ENCODE data around the gene KRTAP2-2.
"Not testable (repeated sequence)": the region's sequence is repeated elsewhere in the genome, so short reads cannot be mapped to it uniquely, and the experiment has no call there.

KRTAP2-2 gene

DNA sequence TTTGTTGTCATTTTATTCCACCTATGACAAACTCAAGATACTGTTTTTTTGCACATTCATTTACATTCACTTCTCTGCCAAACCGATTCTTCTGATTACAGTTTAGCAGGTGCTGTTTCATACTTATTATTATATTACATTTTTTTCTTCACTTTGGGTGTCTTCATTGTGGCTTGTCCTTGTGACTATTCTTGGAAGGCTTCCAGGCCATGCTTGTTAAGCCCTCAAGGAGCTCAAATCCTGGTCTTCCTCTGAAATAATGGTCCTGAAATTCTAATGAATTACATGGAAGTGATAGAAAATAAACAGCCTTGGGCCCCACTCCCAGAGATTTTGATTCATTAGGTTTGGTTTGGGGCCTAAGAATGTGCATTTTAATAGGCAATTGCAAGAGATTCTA is 9.3 kb upstream of the KRTAP2-2 start:
- DNase-seq (ENCODE audit: low spot score): no peak

DNA sequence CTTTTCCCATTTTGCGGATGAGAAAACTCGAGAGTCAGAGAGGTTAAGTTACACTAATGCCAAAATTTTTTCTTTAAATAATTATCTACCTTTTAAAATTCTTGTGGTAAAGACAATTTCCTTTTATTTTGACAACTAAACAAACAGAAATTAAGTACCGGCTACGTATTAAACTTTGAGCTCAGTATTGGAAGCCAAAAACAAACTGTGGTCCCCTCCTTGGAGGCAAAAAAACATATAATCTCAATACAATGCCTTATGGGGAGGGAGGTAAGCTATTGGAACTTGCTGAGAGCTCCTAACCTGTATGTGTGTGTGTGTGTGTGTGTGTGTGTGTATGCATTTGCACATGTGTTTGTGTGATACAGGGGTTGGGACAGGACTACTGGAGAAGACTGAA is 8.4 kb upstream of the KRTAP2-2 start:
- DNase-seq (ENCODE audit: low spot score): no peak

DNA sequence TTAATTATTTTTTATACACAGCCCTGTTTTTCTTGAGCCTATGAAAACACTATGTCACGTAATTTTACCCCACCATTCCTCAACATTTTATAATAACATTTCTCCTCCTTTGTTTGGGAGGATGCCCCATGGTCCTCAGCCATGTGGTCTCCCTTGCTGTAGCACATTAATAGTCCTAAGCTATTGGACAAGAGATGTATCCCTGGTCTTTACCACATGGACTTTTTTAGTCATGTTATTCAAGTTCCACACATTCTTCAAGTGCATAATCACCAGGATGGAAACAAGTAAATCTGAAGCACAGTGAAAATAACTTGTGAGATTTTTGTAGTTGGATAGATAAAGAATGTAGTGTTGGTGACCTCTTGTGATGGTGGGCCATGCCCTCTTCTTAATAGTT is 6.9 kb upstream of the KRTAP2-2 start:
- DNase-seq (ENCODE audit: low spot score): no peak

DNA sequence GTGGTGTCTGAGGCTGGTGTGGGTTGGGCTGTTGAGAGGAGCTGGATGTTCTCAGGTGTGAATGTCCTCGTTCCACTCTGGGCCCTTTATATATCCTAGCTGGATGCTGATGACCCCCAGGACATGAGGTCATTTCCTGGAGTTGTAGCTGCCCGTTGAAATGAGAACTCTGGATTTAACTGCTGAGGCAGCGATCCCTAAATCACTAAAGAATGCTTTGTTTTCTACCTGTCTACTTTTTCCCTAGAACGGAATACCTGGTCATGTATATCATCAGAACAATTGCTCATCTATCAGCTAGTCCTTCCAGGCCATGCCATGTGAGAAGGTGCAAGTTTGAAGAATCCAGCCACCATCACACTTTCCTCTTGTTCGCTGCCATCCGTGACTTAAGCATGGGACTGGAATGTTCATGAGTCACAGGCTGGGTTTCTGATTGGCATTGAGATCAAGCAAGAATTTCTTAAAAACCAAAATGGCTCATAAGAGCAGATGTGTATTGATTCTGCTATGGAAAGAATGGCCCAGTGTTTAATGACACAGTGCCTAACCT is 5.1 kb upstream of the KRTAP2-2 start, which contains the start of gene KRTAP2-3:
Gene KRTAP2-3 (minus strand): TSS at position 63 of the 553 bp plus-strand sequence. CDS start 64 bp downstream, outside the sequence.
- no peak for DNase-seq (ENCODE audit: low spot score)

DNA sequence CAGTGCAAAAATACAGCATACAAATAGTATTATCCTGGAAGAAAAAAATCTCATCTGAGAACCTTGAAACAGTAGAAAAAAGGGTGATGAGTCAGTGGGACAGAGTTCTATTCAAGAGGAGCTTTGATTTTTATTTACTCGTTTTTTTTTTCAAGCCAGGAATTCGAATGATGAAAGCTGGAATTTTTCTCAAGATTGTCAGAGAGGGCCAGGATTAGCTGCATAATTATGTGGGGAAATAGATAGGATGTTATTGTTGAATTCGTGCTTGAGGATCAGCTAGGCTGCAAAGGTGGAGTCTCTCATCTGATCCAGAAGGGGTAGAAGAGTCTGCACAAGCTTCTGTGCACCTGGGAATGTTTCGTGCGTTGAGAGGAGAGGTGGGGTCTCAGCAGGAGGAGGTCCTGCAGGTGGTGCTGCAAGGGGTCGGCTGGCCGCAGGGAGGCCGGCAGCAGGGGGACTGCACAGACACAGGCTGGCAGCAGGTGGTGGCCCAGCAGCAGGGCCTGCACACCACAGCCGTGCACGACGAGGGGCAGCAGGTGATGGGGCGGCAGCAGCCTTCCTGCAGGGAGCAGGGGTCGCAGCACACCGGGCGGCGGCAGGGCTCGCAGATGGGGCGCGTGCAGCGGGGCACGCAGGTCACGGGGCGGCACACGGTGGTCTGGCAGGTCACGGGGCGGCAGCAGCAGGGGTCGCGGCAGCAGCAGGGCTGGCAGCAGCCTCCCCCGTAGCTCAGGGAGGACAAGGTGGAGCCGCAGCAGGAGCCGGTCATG is 4.4 kb upstream of the KRTAP2-2 start:
- DNase-seq (ENCODE audit: low spot score): not testable (repeated sequence)

DNA sequence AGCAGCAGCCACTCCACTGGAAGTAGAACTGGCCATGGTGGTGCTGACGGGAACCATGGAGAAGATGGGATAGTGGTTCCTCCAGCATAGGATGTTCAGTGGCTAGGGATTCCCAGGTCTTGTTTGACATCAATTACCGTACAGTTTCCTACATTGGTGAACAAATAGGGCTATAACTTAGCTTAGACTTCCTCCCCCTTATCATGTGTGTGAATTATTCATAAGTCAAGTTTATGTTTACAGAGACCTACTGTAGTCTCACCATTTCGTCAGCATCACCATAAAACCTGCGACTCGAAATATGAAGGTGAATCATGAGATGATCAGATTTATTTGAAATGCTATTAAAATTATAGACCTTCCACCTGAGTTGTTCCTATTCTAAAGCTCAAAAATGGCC is 3.7 kb upstream of the KRTAP2-2 start:
- DNase-seq (ENCODE audit: low spot score): no peak

DNA sequence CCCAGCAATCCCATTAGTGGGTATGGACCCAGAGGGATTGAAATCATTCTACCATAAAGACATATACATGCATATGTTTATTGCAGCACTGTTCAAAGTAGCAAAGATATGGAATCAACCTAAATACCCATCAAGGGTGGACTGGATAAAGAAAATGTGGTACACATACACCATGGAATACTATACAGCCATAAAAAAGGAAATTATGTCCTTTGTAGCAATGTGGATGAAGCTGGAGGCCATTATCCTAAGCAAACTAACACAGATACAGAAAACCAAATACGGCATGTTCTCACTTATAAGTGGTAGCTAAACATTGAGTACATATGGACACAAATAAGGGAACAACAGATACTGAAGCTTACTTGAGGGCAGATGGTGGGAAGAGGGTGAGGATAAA is 2.5 kb upstream of the KRTAP2-2 start:
- DNase-seq (ENCODE audit: low spot score): no peak

DNA sequence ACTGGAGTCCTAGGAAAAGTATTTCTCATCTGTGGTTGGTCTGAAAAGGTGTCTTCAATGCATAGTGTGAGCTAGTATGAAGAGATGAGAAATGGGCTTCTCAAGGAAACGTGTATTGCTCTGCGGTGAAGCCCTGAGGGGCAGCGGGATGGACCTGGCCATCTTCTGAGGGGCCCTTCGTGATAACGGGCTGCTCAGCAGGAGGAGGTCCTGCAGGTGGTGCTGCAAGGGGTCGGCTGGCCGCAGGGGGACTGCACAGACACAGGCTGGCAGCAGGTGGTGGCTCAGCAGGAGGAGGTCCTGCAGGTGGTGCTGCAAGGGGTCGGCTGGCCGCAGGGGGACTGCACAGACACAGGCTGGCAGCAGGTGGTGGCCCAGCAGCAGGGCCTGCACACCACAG is 474 bp downstream of the KRTAP2-2 start:
- DNase-seq (ENCODE audit: low spot score): not testable (repeated sequence)

DNA sequence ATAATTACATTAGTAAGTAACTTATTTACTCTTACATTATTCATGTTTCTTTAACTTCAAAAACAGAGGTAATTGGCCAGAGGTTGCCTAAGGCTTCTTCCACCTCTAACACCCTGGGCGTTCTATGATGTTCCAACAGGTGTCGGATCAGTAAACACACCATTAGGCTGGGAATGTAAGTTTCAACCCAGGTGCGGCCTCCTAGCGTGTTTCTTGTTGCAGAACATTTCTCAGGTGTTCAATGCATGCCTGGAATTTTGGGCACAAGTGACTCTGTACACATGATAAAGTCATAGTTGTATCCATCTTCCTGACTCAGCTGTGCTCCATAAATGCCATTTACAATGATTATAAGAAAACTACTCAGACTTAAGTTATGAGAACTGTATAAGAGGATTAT is 1.0 kb downstream of the KRTAP2-2 start:
- no peak for DNase-seq (ENCODE audit: low spot score)

DNA sequence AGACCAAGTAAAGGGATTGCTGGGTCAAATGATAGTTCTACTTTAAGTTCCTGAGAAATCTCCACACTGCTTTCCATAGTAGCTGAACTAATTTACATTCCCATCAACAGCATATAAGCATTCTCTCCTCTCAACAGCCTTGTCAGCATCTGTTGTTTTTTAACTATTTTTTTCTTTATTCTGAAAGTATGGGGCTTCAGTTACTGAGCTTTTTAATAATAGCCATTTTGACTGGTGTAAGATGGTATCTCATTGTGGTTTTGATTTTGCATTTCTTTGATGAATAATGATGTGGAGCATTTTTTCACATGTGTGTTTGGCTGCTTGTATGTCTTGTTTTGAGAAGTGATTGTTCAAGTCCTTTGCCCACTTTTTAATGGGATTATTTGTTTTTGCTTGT is 2.5 kb downstream of the KRTAP2-2 start:
- DNase-seq (ENCODE audit: low spot score): no peak

DNA sequence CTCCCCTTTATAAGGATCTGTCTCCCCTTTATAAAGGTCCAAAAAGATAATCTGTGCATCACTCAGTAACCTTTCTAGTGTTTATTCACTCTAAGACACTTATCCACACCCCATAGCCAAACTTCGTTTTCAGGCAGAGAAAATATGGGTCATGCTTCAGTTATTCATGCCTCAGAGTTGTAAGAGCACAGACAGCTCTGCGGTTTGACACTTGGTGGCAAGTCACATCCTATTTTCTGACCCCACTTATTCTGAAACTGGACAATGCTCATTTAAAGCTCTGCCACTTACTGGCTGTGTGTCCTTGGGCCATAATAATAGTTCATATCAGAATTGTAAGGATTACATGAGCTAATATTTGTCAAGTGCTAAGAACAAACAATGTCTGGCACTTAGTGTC is 5.9 kb downstream of the KRTAP2-2 start:
- no peak for DNase-seq (ENCODE audit: low spot score)

DNA sequence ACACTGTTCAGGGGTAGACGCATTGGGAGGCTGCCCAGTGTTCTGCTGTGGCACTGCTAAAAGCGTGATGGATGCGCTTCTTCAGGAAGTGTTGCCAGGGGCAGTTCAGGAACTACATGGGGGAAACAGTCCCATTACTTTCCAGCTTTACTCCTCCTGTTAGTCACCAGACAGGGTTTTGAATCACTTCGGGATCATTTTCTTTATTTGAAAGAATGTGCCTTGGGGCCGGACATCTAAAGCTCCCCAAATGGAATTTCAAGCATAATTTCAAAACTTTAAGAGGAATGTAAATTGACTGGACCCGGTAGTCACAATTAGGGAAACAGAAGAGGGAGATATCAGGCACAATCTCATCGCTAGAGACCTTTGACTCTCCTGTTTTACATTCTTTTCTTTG is 6.6 kb downstream of the KRTAP2-2 start:
- DNase-seq (ENCODE audit: low spot score): no peak

DNA sequence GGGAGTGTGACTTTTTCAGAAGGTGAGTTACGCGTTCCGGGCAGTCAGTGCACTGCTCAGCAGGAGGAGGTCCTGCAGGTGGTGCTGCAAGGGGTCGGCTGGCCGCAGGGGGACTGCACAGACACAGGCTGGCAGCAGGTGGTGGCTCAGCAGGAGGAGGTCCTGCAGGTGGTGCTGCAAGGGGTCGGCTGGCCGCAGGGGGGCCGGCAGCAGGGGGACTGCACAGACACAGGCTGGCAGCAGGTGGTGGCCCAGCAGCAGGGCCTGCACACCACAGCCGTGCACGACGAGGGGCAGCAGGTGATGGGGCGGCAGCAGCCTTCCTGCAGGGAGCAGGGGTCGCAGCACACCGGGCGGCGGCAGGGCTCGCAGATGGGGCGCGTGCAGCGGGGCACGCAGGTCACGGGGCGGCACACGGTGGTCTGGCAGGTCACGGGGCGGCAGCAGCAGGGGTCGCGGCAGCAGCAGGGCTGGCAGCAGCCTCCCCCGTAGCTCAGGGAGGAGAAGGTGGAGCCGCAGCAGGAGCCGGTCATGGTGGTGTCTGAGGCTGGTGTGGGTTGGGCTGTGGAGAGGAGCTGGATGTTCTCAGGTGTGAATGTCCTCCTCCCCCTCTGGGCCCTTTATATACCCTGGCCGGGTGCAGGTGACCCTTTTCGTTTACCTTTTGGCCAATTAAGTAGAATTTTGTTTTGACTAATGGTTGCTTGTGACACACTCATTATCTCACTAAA is 8.1 kb downstream of the KRTAP2-2 start, which contains the start of gene KRTAP2-1:
Gene KRTAP2-1 (minus strand): TSS at position 582 of the 731 bp plus-strand sequence. CDS start 49 bp downstream, at position 533.
- not testable (repeated sequence) for DNase-seq (ENCODE audit: low spot score)

DNA sequence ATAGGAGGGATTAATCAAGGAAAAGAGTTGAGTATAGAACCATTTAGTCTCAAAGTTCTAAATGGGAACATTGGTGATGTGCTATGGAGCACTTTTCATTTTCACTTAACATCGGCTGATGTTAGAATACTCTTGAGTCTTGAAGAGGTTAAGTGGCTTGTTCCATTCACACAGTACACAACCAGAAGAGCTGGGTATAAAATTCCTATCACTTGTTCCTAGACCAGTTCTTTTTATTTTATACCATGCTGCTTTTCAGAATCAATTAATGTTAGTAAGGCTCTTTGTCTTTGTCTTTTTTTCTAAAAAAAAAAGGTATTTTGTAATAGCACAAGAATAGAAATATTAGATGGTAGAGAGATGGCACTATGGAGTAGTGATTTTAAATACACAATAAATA is 12.1 kb downstream of the KRTAP2-2 start:
- DNase-seq (ENCODE audit: low spot score): no peak

DNA sequence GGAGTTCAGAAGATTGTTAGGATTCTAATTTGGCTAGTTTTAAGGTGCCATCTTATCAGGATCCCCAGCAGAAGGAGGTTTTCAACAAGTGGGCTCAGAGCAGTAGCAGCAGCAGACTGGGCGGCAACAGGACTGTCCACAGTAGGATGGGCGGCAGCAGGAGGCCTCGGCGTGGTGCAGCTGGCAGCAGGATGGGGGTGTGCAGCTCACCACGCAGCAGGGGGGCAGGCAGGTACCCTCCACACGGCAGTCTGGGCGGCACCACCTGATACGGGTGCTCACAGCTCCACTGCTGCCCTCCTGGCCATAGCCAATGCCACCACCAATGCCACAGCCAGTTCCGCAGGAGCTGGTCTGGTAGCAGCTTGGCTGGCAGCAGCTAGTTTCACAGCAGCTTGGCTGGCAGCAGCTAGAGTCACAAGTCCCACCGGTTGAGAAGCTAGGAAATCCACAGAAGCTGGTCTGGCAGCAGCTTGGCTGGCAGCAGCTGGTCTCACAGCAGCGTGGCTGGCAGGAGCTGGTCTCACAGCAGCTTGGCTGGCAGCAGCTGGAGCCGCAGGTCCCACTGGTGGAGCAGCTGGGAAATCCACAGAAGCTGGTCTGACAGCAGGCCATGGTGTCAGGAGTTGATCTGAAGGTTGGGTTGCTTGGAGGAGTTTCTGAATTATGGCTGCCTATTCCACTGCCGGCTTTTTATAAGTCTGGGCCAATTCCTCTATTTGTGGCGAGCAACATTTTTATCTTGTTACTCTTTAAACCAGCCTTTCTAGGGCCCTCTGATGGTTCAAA is 14.1 kb downstream of the KRTAP2-2 start, which contains the start of gene KRTAP1-1:
Gene KRTAP1-1 (minus strand): TSS at position 668 of the 789 bp plus-strand sequence. CDS start 53 bp downstream, at position 615.
- DNase-seq (ENCODE audit: low spot score): not testable (repeated sequence)

DNA sequence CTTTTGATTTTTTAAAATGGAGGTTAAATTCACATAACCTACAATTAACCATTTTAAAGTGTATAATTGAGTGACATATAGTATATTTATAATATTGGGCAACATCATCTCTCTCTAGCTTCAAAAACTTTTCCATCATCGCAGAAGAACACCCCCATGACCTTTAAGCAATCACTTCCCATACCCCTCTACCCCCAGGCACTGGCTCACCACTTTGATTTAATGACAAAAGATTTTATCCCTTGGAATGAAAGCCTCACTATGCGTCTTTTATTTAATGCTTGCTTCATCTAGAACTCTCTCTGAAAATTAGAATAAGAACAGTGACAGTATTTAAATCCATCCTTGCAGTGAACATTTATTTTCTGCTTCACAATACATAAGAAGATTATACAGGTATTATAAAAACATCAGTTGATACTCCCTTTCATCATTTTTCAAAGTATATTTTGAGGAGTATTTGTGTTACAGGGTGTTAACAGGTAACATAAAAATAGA is 17.1 kb downstream of the KRTAP2-2 start:
- DNase-seq (ENCODE audit: low spot score): no peak

DNA sequence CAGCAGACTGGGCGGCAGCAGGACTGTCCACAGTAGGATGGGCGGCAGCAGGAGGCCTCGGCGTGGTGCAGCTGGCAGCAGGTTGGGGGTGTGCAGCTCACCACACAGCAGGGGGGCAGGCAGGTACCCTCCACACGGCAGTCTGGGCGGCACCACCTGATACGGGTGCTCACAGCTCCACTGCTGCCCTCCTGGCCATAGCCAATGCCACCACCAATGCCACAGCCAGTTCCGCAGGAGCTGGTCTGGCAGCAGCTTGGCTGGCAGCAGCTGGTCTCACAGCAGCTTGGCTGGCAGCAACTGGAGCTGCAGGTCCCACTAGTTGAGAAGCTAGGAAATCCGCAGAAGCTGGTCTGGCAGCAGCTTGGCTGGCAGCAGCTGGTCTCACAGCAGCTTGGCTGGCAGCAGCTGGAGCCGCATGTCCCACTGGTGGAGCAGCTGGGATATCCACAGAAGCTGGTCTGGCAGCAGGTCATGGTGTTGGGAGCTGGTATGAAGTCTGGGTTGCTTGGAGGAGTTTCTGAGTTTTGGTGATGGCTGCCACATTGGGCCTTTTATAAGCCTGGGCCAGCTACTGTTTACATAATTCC is 20.6 kb downstream of the KRTAP2-2 start, which contains the start of gene KRTAP1-3:
Gene KRTAP1-3 (minus strand): TSS at position 529 of the 590 bp plus-strand sequence. CDS start 53 bp downstream, at position 476.
- DNase-seq (ENCODE audit: low spot score): not testable (repeated sequence)

DNA sequence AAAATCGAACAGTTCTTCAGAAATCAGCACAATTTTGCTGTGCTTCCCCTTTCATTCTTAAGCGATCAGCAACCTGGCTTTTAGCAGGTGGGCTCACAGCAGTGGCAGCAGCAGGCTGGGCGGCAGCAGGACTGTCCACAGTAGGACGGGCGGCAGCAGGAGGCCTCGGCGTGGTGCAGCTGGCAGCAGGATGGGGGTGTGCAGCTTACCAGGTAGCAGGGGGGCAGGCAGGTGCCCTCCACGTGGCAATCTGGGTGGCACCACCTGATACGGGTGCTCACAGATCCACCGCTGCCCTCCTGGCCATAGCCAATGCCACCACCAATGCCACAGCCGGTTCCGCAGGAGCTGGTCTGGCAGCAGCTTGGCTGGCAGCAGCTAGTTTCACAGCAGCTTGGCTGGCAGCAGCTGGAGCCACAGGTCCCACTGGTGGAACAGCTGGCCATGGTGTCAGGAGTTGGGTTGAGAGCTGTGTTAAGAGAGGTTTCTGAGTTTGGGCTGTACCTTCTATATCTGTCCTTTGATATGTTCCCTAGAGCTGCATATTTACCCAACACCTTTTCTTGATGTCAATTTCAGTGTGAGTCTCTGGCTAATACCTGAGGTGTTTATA is 25.3 kb downstream of the KRTAP2-2 start, which contains the start of gene KRTAP1-4:
Gene KRTAP1-4 (minus strand): TSS at position 563 of the 613 bp plus-strand sequence. CDS start 117 bp downstream, at position 446.
- no peak for DNase-seq (ENCODE audit: low spot score)

DNA sequence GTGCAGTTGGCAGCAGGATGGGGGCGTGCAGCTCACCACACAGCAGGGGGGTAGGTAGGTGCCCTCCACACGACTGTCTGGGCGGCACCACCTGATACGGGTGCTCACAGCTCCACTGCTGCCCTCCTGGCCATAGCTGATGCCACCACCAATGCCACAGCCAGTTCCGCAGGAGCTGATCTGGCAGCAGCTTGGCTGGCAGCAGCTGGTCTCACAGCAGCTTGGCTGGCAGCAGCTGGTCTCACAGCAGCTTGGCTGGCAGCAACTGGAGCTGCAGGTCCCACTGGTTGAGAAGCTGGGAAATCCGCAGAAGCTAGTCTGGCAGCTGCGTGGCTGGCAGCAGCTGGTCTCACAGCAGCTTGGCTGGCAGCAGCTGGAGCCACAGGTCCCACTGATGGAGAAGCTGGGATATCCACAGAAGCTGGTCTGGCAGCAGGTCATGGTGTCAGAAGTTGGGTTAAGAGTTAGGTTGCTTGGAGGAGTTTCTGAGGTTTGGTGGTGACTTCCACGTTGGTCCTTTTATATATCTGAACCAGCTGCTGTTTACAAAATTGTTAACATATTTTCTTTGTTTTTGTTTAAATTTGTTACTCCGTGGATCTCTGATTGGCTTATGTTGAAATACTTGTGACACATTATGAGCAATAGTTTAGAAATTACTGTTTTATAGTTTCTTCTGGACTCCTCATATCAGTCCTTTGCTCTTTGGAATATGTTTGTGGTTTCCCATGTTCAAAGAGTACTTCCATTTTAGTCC is 28.1 kb downstream of the KRTAP2-2 start, which contains the start of gene KRTAP1-5:
Gene KRTAP1-5 (minus strand): TSS at position 494 of the 757 bp plus-strand sequence. CDS start 53 bp downstream, at position 441.
- DNase-seq (ENCODE audit: low spot score): no peak

DNA sequence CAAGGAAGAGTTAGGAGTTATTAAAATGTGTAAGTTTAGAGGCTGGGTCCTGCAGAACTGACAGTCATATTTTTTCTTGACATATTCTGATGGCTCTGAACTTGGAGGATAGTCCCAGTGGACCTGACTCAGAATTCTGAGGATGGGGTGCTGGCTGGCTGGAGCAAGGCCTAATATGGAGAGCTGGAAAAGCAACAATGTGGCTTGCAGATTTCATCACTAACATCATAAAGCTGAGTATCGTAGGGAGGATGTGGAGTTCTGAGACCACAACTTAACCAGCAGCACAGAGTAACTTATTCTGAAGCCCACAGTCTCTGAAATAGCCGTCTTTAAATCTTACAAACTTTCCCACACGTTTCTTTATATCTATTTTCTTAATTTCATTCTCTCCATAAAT is 30.3 kb downstream of the KRTAP2-2 start:
- DNase-seq (ENCODE audit: low spot score): no peak

Measured in activated CD4-positive, alpha-beta T cell treated with anti-CD3 and anti-CD28 coated beads, Interleukin-2, Interleukin-4, amounts not matched to agents 100 ng/mL and 50 ng/mL, durations not matched to agents 16 hours and 8 hours (primary cell).